Measurements from ENCODE around the gene DYDC2. TPM values are rescaled to one million over a fixed set of nuclear protein-coding genes. Genes with fewer than 3 reads are reported as not detected.

The DYDC2 gene
- total and polyA plus RNA-seq, 3 donors from 2014 or later: 1.8 to 22.8 (median 4.5) TPM

DNA sequence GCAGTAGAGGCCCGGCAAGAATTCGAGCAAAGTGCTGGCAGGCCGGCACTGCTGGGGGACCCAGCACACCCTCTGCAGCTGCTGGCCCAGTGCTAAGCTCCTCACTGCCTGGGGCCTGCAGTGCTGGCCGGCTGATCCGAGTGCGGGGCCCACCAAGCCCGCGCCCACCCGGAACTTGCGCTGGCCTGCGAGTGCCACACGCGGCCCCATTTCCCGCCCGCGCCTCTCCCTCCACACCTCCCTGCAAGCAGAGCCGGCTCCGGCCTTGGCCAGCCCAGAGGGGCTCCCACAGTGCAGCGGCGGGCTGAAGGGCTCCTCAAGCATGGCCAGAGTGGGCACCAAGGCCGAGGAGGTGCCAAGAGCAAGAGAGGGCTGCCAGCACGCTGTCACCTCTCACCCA is 3.1 kb downstream of the DYDC2 start:
- H3K27me3 ChIP-seq: no peaks in the 10 kb centered on the region
- DNase-seq: no peak
- H3K27ac ChIP-seq: no peak overlapping the region
- TF ChIP-seq POLR2A (IDR thresholded peaks at IDR 0.05) (no peak), CTCF (IDR thresholded peaks at IDR 0.05) (no peak)
- peaks cover 6% of the 10 kb centered on the region for H3K4me1 ChIP-seq
- no peaks in the 10 kb centered on the region for H3K36me3 ChIP-seq (ENCODE audit: low read depth, missing control alignments)
- H3K9me3 ChIP-seq: no peaks in the 10 kb centered on the region
- H3K4me3 ChIP-seq: peak overlapping the region in 1 of 2 donors; percentile 23
- intact Hi-C loops (cut with DNase I; ENCODE audit: low total_unique reads): no loop called here
- WGBS, 2 donors: 74 to 83% methylated on average over 7 to 22 of the region's 22 CpGs

- intact Hi-C loops (cut with DNase I; ENCODE audit: low total_unique reads): no loop called here
- Histone ChIP-seq H3K4me1 (no peaks in the 10 kb centered on the region), H3K4me3 (no peak overlapping the region), H3K27ac (no peak overlapping the region), H3K9me3 (no peaks in the 10 kb centered on the region), H3K27me3 (no peaks in the 10 kb centered on the region), H3K36me3 (ENCODE audit: low read depth, missing control alignments) (no peaks in the 10 kb centered on the region)
- TF ChIP-seq CTCF (IDR thresholded peaks at IDR 0.05) (no peak), POLR2A (IDR thresholded peaks at IDR 0.05) (no peak)
- no peak for DNase-seq
- 39 to 48% methylated on average over 1 of the region's 1 CpG for WGBS, 2 donors
Observed at GRCh38 chr10:80365510-80365909, 8.9 kb downstream of the DYDC2 start.

DNA sequence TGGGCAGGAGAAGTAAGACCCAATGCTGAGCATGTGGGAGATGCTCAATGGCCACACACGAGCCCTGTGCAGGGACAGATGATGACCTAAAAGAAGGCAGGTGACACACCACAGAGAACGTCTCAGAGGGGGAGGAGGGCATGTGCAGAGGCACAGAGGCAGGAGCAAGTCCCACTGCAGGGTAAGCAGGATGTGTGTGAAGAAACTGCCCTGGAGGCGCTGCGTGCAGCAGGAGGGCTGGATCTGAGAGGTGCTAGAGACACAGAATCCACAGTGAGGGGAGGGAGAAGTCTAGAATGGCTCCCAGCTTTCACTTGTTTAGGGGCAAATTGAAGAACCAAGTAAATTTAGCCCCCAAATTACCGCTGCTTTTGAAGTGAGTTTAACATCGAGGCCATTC is 14.9 kb downstream of the DYDC2 start:
- no peak for DNase-seq
- intact Hi-C loops (cut with DNase I; ENCODE audit: low total_unique reads): no loop called here

GRCh38 chr10:80372675-80373074 is 16.1 kb downstream of the DYDC2 start:
- TF ChIP-seq CTCF (IDR thresholded peaks at IDR 0.05) (no peak), POLR2A (IDR thresholded peaks at IDR 0.05) (no peak)
- H3K4me1 ChIP-seq: no peaks in the 10 kb centered on the region
- no peaks in the 10 kb centered on the region for H3K27me3 ChIP-seq
- DNase-seq: peak; percentile 76
- H3K9me3 ChIP-seq: no peaks in the 10 kb centered on the region
- no peak overlapping the region for H3K4me3 ChIP-seq
- H3K27ac ChIP-seq: peak overlapping the region in 1 of 2 donors; percentile 56
- 68 to 69% methylated on average over 5 of the region's 5 CpGs for WGBS, 2 donors
- H3K36me3 ChIP-seq (ENCODE audit: low read depth, missing control alignments): no peaks in the 10 kb centered on the region
- intact Hi-C loops (cut with DNase I; ENCODE audit: low total_unique reads): no loop called here

More for the DNA sequence above, 14.9 kb downstream of the DYDC2 start:
- WGBS, 2 donors: 82% methylated on average over 5 to 6 of the region's 6 CpGs
- no peaks in the 10 kb centered on the region for H3K36me3 ChIP-seq (ENCODE audit: low read depth, missing control alignments)
- H3K27me3 ChIP-seq: no peaks in the 10 kb centered on the region
- no peaks in the 10 kb centered on the region for H3K9me3 ChIP-seq
- TF ChIP-seq CTCF (IDR thresholded peaks at IDR 0.05) (no peak), POLR2A (IDR thresholded peaks at IDR 0.05) (no peak)
- no peak overlapping the region for H3K27ac ChIP-seq
- H3K4me1 ChIP-seq: no peaks in the 10 kb centered on the region
- no peak overlapping the region for H3K4me3 ChIP-seq

- intact Hi-C loops (cut with DNase I; ENCODE audit: low total_unique reads): no loop called here
- no peak for DNase-seq
- Histone ChIP-seq H3K36me3 (ENCODE audit: low read depth, missing control alignments) (no peaks in the 10 kb centered on the region), H3K27me3 (no peaks in the 10 kb centered on the region), H3K9me3 (no peaks in the 10 kb centered on the region), H3K4me3 (no peak overlapping the region), H3K4me1 (no peaks in the 10 kb centered on the region), H3K27ac (peak overlapping the region; percentile 21 to 66)
- 63% methylated on average over 2 of the region's 2 CpGs for WGBS, 2 donors
- TF ChIP-seq CTCF (IDR thresholded peaks at IDR 0.05) (no peak), POLR2A (IDR thresholded peaks at IDR 0.05) (no peak)
Observed at GRCh38 chr10:80373502-80373901, 16.9 kb downstream of the DYDC2 start.

Measured in testis (tissue), 3 donors.